SK-N-SH (cell line): ENCODE measurements around the gene C10orf143. TPM values are rescaled to one million over a fixed set of nuclear protein-coding genes. Genes with fewer than 3 reads are reported as not detected.

ENCODE experiments used
- CTCF ChIA-PET: fragments of 300-600, 350-600 bp; formaldehyde crosslinking; extraction: SDS; loops from one replicate; lab custom pipeline; 2021; lab: Yijun Ruan, JAX
- POLR2A ChIA-PET: fragments of 350-600 bp; sonication (Branson Sonifier 250); formaldehyde crosslinking; extraction: SDS; loops from one replicate; lab custom pipeline; 2020; ENCODE audit warnings: antibody characterized with exemption, inconsistent platforms; lab: Yijun Ruan, JAX
- DNase-seq: peaks from one replicate; pipeline ENCODE4 v3.0.0; 2012
- H2AFZ ChIP-seq: fragments of 200-600 bp; sonication (generic); 2 replicates; pipeline ENCODE4 v1.8.1; 2016; ENCODE audit warnings: antibody characterized with exemption, mild to moderate bottlenecking, low read depth
- H3F3A ChIP-seq: fragments of 200-600 bp; sonication (generic); replicated peaks from 2 replicates; pipeline ENCODE3; 2016; ENCODE audit warnings: antibody characterized with exemption, mild to moderate bottlenecking; ENCODE audit not compliant: insufficient read depth
- H3K27ac ChIP-seq, 2 experiments: fragments of 200-500 bp in 1 of 2; fragments of 200-600 bp in 1 of 2; sonication (Bioruptor generic) in 1 of 2; sonication (generic), shearing (Covaris generic) in 1 of 2; 2 replicates each; pipeline versions ENCODE4 v1.5.1 to v1.6.1; 2014 to 2016; ENCODE audit warnings: low read depth in 2 of 2, inconsistent platforms in 1 of 2, low read length in 1 of 2, mild to moderate bottlenecking in 1 of 2, mixed read lengths in 1 of 2
- H3K27me3 ChIP-seq: fragments of 200-600 bp; sonication (generic), shearing (Covaris generic); 2 replicates; pipeline ENCODE4 v1.6.1; 2016; ENCODE audit warnings: mixed run types; ENCODE audit not compliant: insufficient read depth
- H3K36me3 ChIP-seq, 2 experiments: fragments of 200-500 bp in 1 of 2; fragments of 200-600 bp in 1 of 2; sonication (Bioruptor generic) in 1 of 2; sonication (generic) in 1 of 2; replicated peaks in 1 of 2; 2 replicates each; pipeline versions ENCODE3 to v1.5.1; 2014 to 2016; ENCODE audit warnings: low read length in 1 of 2, mild to moderate bottlenecking in 1 of 2; ENCODE audit not compliant: insufficient read depth in 2 of 2, control insufficient read depth in 1 of 2
- H3K4me1 ChIP-seq, 2 experiments: fragments of 200-500 bp in 1 of 2; fragments of 200-600 bp in 1 of 2; sonication (Bioruptor generic) in 1 of 2; sonication (generic), shearing (Covaris generic) in 1 of 2; 2 replicates each; pipeline versions ENCODE4 v1.5.1 to v1.6.1; 2014 to 2016; ENCODE audit warnings: low read depth in 1 of 2, low read length in 1 of 2, mixed run types in 1 of 2; ENCODE audit not compliant: insufficient read depth in 2 of 2, control insufficient read depth in 1 of 2
- H3K4me2 ChIP-seq: fragments of 200-600 bp; sonication (generic), shearing (Covaris generic); 2 replicates; pipeline ENCODE4 v1.6.1; 2017; ENCODE audit warnings: mixed run types
- H3K4me3 ChIP-seq, 2 experiments: fragments of 200-500 bp in 1 of 2; fragments of 200-600 bp in 1 of 2; sonication (Bioruptor generic) in 1 of 2; sonication (generic), shearing (Covaris generic) in 1 of 2; 2 replicates each; pipeline versions ENCODE4 v1.5.1 to v1.8.1; 2014 to 2016; ENCODE audit warnings: low read depth in 2 of 2, inconsistent platforms in 1 of 2, low read length in 1 of 2, mild to moderate bottlenecking in 1 of 2, mixed read lengths in 1 of 2, moderate library complexity in 1 of 2
- H3K79me2 ChIP-seq: fragments of 200-600 bp; sonication (generic); 2 replicates; pipeline ENCODE4 v1.8.1; 2017; ENCODE audit warnings: mild to moderate bottlenecking; ENCODE audit not compliant: insufficient read depth
- H3K9ac ChIP-seq: fragments of 200-600 bp; sonication (generic); 2 replicates; pipeline ENCODE4 v1.6.1; 2017; ENCODE audit warnings: mixed run types
- H3K9me2 ChIP-seq: fragments of 200-600 bp; sonication (generic); 2 replicates; pipeline ENCODE4 v1.6.1; 2017; ENCODE audit warnings: mixed run types
- H3K9me3 ChIP-seq: fragments of 200-600 bp; sonication (generic); 2 replicates; pipeline ENCODE4 v1.6.1; 2017; ENCODE audit warnings: mixed run types, mild to moderate bottlenecking, moderate library complexity
- H4K20me1 ChIP-seq: fragments of 200-600 bp; sonication (generic); 2 replicates; pipeline ENCODE4 v1.6.1; 2017; ENCODE audit warnings: mild to moderate bottlenecking, mixed run types; ENCODE audit not compliant: insufficient read depth
- CHD2 ChIP-seq: fragments of 150-350 bp; IDR thresholded peaks from 2 replicates; pipeline ENCODE4 v1.6.1; 2018; ENCODE audit warnings: low read length; ENCODE audit not compliant: partially characterized antibody
- EP300 ChIP-seq, 2 experiments: IDR thresholded peaks; 2 replicates each; pipeline versions ENCODE4 v1.4.0 to v1.6.1; 2012; ENCODE audit warnings: borderline replicate concordance in 1 of 2, low read depth in 1 of 2, low read length in 1 of 2
- GABPA ChIP-seq: IDR thresholded peaks from 2 replicates; pipeline ENCODE4 v1.4.0; 2012; ENCODE audit warnings: low read depth, mild to moderate bottlenecking
- NFIC ChIP-seq: IDR thresholded peaks from 2 replicates; pipeline ENCODE4 v1.4.0; 2012; ENCODE audit warnings: borderline replicate concordance
- NRF1 ChIP-seq: IDR thresholded peaks from 2 replicates; pipeline ENCODE4 v1.6.1; 2012; ENCODE audit warnings: low read depth, mild to moderate bottlenecking, low read length
- RCOR1 ChIP-seq: fragments of 150-350 bp; IDR thresholded peaks from 2 replicates; pipeline ENCODE4 v1.6.1; 2017; ENCODE audit warnings: antibody characterized with exemption, low read length
- RFX5 ChIP-seq: IDR thresholded peaks from 2 replicates; pipeline ENCODE4 v1.6.1; 2012; ENCODE audit warnings: mild to moderate bottlenecking, improper control_type of control experiment, low read length
- SIN3A ChIP-seq: IDR thresholded peaks from 2 replicates; pipeline ENCODE4 v1.6.1; 2012; ENCODE audit warnings: low read depth, mild to moderate bottlenecking, low read length, moderate library complexity, borderline replicate concordance
- TAF1 ChIP-seq: IDR thresholded peaks from 2 replicates; pipeline ENCODE4 v1.6.1; 2012; ENCODE audit warnings: low read depth, mild to moderate bottlenecking, low read length, moderate library complexity, borderline replicate concordance
- WGBS: methylation state at CpG from one replicate; pipeline ENCODE4 v1.1.6; 2017; ENCODE audit warnings: low lambda C conversion rate; 5-methylcytosine and 5-hydroxymethylcytosine counted together
- polyA plus RNA-seq, 3 experiments: library from polyadenylated mRNA; depleted of rRNA; stranded (reverse); fragments of >200 nt; gene quantifications; 2 replicates each; pipeline ENCODE4 v1.2.3, GENCODE V29; 2012
- TF ChIP-seq, protein P1 (sequence below): IDR thresholded peaks from 2 replicates; pipeline ENCODE4 v1.6.1; 2012; ENCODE audit warnings: mild to moderate bottlenecking, low read depth, low read length, moderate library complexity
- TF ChIP-seq, protein P2 (sequence below): fragments of 150-350 bp; IDR thresholded peaks from 2 replicates; pipeline ENCODE4 v1.6.1; 2016; ENCODE audit warnings: mild to moderate bottlenecking, low read depth, low read length
- TF ChIP-seq, protein P3 (sequence below): fragments of 200-600 bp; sonication (generic); IDR thresholded peaks from 2 replicates; pipeline ENCODE4 v1.6.1; 2017; ENCODE audit warnings: antibody characterized with exemption, mild to moderate bottlenecking, moderate library complexity

The C10orf143 gene
- polyA plus RNA-seq, 1 of the 3 experiments (the other 2 are of a cell fraction), result 2.2 TPM

DNA sequence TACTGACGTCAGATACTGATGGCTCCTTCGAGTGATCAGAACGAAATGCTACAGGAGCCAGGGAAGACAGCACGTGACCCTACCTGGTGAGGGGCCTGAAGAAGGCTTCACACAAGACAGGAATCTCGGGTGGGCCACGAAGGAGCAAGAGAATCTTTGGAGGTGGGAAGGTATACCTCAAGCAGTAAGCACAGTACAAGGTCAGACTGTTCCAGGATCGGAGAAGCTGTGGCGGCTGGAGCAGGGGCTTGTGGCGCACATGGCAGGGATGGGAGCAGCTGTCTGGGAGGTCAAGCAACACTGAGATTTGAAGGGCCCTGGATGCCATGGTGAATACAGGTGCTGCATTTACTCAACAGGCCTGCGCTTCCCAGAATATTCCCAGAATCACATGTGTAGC is 45.4 kb downstream of the C10orf143 start:
- H2AFZ ChIP-seq, result no peak overlapping the region
- no peak for TF ChIP-seq SIN3A
- no peak for TF ChIP-seq CHD2
- no peak for TF ChIP-seq EP300 (IDR thresholded peaks at IDR 0.05; ENCODE audit: borderline replicate concordance in 1 of 2, low read depth in 1 of 2, low read length in 1 of 2)
- TF ChIP-seq, protein P1, sequence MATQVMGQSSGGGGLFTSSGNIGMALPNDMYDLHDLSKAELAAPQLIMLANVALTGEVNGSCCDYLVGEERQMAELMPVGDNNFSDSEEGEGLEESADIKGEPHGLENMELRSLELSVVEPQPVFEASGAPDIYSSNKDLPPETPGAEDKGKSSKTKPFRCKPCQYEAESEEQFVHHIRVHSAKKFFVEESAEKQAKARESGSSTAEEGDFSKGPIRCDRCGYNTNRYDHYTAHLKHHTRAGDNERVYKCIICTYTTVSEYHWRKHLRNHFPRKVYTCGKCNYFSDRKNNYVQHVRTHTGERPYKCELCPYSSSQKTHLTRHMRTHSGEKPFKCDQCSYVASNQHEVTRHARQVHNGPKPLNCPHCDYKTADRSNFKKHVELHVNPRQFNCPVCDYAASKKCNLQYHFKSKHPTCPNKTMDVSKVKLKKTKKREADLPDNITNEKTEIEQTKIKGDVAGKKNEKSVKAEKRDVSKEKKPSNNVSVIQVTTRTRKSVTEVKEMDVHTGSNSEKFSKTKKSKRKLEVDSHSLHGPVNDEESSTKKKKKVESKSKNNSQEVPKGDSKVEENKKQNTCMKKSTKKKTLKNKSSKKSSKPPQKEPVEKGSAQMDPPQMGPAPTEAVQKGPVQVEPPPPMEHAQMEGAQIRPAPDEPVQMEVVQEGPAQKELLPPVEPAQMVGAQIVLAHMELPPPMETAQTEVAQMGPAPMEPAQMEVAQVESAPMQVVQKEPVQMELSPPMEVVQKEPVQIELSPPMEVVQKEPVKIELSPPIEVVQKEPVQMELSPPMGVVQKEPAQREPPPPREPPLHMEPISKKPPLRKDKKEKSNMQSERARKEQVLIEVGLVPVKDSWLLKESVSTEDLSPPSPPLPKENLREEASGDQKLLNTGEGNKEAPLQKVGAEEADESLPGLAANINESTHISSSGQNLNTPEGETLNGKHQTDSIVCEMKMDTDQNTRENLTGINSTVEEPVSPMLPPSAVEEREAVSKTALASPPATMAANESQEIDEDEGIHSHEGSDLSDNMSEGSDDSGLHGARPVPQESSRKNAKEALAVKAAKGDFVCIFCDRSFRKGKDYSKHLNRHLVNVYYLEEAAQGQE, result no peak
- no peak for TF ChIP-seq NRF1
- TF ChIP-seq, protein P2, sequence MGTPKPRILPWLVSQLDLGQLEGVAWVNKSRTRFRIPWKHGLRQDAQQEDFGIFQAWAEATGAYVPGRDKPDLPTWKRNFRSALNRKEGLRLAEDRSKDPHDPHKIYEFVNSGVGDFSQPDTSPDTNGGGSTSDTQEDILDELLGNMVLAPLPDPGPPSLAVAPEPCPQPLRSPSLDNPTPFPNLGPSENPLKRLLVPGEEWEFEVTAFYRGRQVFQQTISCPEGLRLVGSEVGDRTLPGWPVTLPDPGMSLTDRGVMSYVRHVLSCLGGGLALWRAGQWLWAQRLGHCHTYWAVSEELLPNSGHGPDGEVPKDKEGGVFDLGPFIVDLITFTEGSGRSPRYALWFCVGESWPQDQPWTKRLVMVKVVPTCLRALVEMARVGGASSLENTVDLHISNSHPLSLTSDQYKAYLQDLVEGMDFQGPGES, result no peak
- TF ChIP-seq, all 33 proteins: peak for 0
- DNase-seq, result no peak
- Histone ChIP-seq H3K9me2 (no peaks in the 10 kb centered on the region), H4K20me1 (no peaks in the 10 kb centered on the region), H3K9ac (no peak overlapping the region), H3K4me2 (no peak overlapping the region), H3K36me3 (no peaks in the 10 kb centered on the region), H3K9me3 (no peaks in the 10 kb centered on the region), H3K4me1 (peaks cover 0 to 3% of the 10 kb centered on the region in 2 experiments; a peak in 1 of 4 replicates), H3K79me2 (no peaks in the 10 kb centered on the region), H3K4me3 (no peak overlapping the region), H3K27ac (no peak overlapping the region), H3K27me3 (no peaks in the 10 kb centered on the region), H3F3A (no peaks in the 10 kb centered on the region)
- POLR2A ChIA-PET, result no interaction called here
- CTCF ChIA-PET, result no interaction called here
- WGBS, result 61% methylated on average over 10 of the region's 10 CpGs

DNA sequence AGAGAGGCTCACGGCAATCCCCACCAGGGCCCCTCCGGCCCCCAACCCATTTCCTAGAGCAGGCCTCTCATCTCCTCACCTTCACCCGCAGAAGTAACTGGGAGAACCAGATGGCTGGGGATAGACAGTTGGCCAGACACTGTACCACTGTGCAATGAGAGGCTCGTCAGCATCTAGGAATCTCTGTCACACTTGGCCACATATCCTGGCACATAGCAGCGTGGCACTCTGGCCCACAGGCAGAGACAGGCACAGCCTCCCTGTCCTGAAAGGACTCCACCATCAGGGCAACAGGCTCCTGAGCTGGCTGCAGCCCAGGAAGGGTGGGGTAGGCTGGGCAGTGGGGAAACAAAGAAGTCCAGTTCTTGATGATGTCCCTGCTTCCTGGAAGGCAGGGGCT is 45.8 kb downstream of the C10orf143 start:
- H3K9me2 ChIP-seq, result no peaks in the 10 kb centered on the region
- H4K20me1 ChIP-seq, result no peaks in the 10 kb centered on the region
- H3K4me2 ChIP-seq, result no peak overlapping the region
- TF ChIP-seq NFIC (no peak), EP300 (IDR thresholded peaks at IDR 0.05; ENCODE audit: borderline replicate concordance in 1 of 2, low read depth in 1 of 2, low read length in 1 of 2) (no peak), TAF1 (no peak), RFX5 (no peak), RCOR1 (no peak), GABPA (no peak)
- TF ChIP-seq, protein P3, sequence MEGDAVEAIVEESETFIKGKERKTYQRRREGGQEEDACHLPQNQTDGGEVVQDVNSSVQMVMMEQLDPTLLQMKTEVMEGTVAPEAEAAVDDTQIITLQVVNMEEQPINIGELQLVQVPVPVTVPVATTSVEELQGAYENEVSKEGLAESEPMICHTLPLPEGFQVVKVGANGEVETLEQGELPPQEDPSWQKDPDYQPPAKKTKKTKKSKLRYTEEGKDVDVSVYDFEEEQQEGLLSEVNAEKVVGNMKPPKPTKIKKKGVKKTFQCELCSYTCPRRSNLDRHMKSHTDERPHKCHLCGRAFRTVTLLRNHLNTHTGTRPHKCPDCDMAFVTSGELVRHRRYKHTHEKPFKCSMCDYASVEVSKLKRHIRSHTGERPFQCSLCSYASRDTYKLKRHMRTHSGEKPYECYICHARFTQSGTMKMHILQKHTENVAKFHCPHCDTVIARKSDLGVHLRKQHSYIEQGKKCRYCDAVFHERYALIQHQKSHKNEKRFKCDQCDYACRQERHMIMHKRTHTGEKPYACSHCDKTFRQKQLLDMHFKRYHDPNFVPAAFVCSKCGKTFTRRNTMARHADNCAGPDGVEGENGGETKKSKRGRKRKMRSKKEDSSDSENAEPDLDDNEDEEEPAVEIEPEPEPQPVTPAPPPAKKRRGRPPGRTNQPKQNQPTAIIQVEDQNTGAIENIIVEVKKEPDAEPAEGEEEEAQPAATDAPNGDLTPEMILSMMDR, result no peak
- TF ChIP-seq, protein P1, result no peak
- TF ChIP-seq, protein P2, result no peak
- H3K9ac ChIP-seq, result no peak overlapping the region
- no peaks in the 10 kb centered on the region for H3F3A ChIP-seq
- no peaks in the 10 kb centered on the region for H3K9me3 ChIP-seq
- H3K79me2 ChIP-seq, result no peaks in the 10 kb centered on the region
- POLR2A ChIA-PET, result no interaction called here
- WGBS, result 52% methylated on average over 2 of the region's 5 CpGs
- peaks cover 0 to 3% of the 10 kb centered on the region in 2 experiments; a peak in 1 of 4 replicates for H3K4me1 ChIP-seq
- H3K27ac ChIP-seq, result no peak overlapping the region
- CTCF ChIA-PET, result no interaction called here
- H3K36me3 ChIP-seq, result no peaks in the 10 kb centered on the region
- no peak for DNase-seq
- H3K4me3 ChIP-seq, result no peak overlapping the region
- no peak overlapping the region for H2AFZ ChIP-seq
- H3K27me3 ChIP-seq, result no peaks in the 10 kb centered on the region
